Left lobe of liver (tissue), 2 donors: ENCODE measurements around the gene CHIC2. TPM values are rescaled to one million over a fixed set of nuclear protein-coding genes. Genes with fewer than 3 reads are reported as not detected.
"Not testable (repeated sequence)": the region's sequence is repeated elsewhere in the genome, so short reads cannot be mapped to it uniquely, and the experiment has no call there.

Source experiments
- ATAC-seq: fragments of 200-7000 bp; cut with Tn5 transposase; one replicate; pipeline ENCODE4 v1.9.1; 2020; ENCODE audit warnings: mild to moderate bottlenecking, moderate library complexity
- DNase-seq: peaks from one replicate; pipeline ENCODE4 v3.0.0-alpha.2; 2020; ENCODE audit warnings: low spot score
- total RNA-seq: library from RNA; stranded (reverse); gene quantifications from one replicate; pipeline ENCODE4 v1.2.1, GENCODE V29; 2021
- donor health status: DM: no; HTN: no; CAD: no; lungs with moderate emphysema.
- donor health status: DM: no; HTN: yes; CAD: no.

CHIC2 gene
- total RNA-seq, 1 donor from 2014 or later = 9.6 TPM

- DNase-seq (no peak), ATAC-seq (no peak)
Observed at GRCh38 chr4:54061873-54062272, 2.5 kb downstream of the CHIC2 start.

- no peak for ATAC-seq
- no peak for DNase-seq
Observed at GRCh38 chr4:54061067-54061466, 3.3 kb downstream of the CHIC2 start.

- no peak for DNase-seq
- no peak for ATAC-seq
Observed at GRCh38 chr4:54060116-54060515, 4.3 kb downstream of the CHIC2 start.

- DNase-seq (no peak), ATAC-seq (no peak)
Observed at GRCh38 chr4:54058171-54058570, 6.2 kb downstream of the CHIC2 start.

GRCh38 chr4:54056360-54056759 is 8.0 kb downstream of the CHIC2 start:
- ATAC-seq (no peak), DNase-seq (no peak)

GRCh38 chr4:54055494-54055893 is 8.9 kb downstream of the CHIC2 start:
- DNase-seq = no peak
- ATAC-seq = peak; percentile 40

- ATAC-seq (no peak), DNase-seq (no peak)
Observed at GRCh38 chr4:54054501-54054900, 9.9 kb downstream of the CHIC2 start.

GRCh38 chr4:54053322-54053721 is 11.1 kb downstream of the CHIC2 start:
- DNase-seq (peak; percentile 56), ATAC-seq (peak; percentile 74)

- DNase-seq (no peak), ATAC-seq (no peak)
Observed at GRCh38 chr4:54050214-54050904, 14.0 kb downstream of the CHIC2 start.

- not testable (repeated sequence) for ATAC-seq, DNase-seq
Observed at GRCh38 chr4:54043630-54044029, 20.8 kb downstream of the CHIC2 start.

- ATAC-seq (no peak), DNase-seq (no peak)
Observed at GRCh38 chr4:54041933-54042332, 22.5 kb downstream of the CHIC2 start.

- DNase-seq = no peak
- no peak for ATAC-seq
Observed at GRCh38 chr4:54041100-54041499, 23.3 kb downstream of the CHIC2 start.

- DNase-seq (no peak), ATAC-seq (no peak)
Observed at GRCh38 chr4:54038056-54038455, 26.3 kb downstream of the CHIC2 start.

GRCh38 chr4:54036184-54036583 is 28.2 kb downstream of the CHIC2 start:
- DNase-seq = no peak
- ATAC-seq = no peak

- no peak for DNase-seq
- ATAC-seq = no peak
Observed at GRCh38 chr4:54032558-54033135, 31.8 kb downstream of the CHIC2 start.

GRCh38 chr4:54027311-54027710 is 37.1 kb downstream of the CHIC2 start:
- DNase-seq (no peak), ATAC-seq (no peak)

- ATAC-seq (no peak), DNase-seq (no peak)
Observed at GRCh38 chr4:54025582-54025981, 38.8 kb downstream of the CHIC2 start.

- ATAC-seq (peak; percentile 44), DNase-seq (peak; percentile 60)
Observed at GRCh38 chr4:54023019-54023418, 41.4 kb downstream of the CHIC2 start.

- DNase-seq (no peak), ATAC-seq (no peak)
Observed at GRCh38 chr4:54017974-54018373, 46.4 kb downstream of the CHIC2 start.

- ATAC-seq = no peak
- no peak for DNase-seq
Observed at GRCh38 chr4:54017308-54017707, 47.1 kb downstream of the CHIC2 start.

GRCh38 chr4:54016504-54016903 is 47.9 kb downstream of the CHIC2 start:
- ATAC-seq (no peak), DNase-seq (no peak)

- DNase-seq (no peak), ATAC-seq (no peak)
Observed at GRCh38 chr4:54015423-54016030, 48.9 kb downstream of the CHIC2 start.
